ENCODE data around the gene SUSD1. TPM values are rescaled to one million over a fixed set of nuclear protein-coding genes. Genes with fewer than 3 reads are reported as not detected.

The SUSD1 gene
- total and polyA plus RNA-seq, 2 donors (not counting 3 experiments of a cell fraction or from before 2014, with no cell fraction given): 33.1 to 37.8 TPM

DNA sequence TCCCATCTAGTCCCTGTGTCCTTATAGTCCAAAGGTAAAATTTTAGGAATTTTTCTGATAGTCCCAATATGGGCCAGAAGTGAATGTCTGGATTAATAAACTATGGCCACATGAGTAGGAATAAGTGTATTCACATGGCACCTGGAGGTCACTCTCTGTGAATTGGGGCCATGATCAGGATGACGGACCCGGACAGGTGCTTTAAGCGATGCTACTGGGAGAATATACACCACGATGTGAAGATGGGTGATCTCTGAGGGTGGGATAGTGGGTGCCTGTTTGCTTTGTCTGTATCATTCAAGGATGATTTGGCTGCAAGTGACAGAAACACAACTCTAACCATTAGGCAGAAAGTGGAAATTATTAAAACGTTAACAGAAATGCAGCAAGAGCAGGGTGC is 177.3 kb downstream of the SUSD1 start:
- Histone ChIP-seq H3K9ac (replicated peaks; ENCODE audit: extremely low read depth, insufficient read depth, low read length) (no peak overlapping the region), H4K20me1 (replicated peaks; ENCODE audit: control insufficient read depth, extremely low read depth, insufficient read depth, low read length) (no peaks in the 10 kb centered on the region), H3K27ac (ENCODE audit: insufficient read depth, low read depth, low read length) (no peak overlapping the region), H3K4me3 (replicated peaks in 1 of 3; ENCODE audit: insufficient read depth in 1 of 3, low read depth in 1 of 3, low read length in 3 of 3) (no peak overlapping the region), H3K79me2 (ENCODE audit: control insufficient read depth, insufficient read depth, low read length) (no peaks in the 10 kb centered on the region), H3K27me3 (ENCODE audit: control insufficient read depth in 2 of 2, insufficient read depth in 2 of 2, low read length in 2 of 2) (no peaks in the 10 kb centered on the region), H3K36me3 (ENCODE audit: control insufficient read depth in 2 of 2, extremely low read depth in 1 of 2, insufficient read depth in 2 of 2, low read length in 2 of 2) (no peaks in the 10 kb centered on the region), H3K4me1 (ENCODE audit: control insufficient read depth, extremely low read depth, insufficient read depth, low read length) (peaks cover 8% of the 10 kb centered on the region), H3K9me3 (replicated peaks; ENCODE audit: control insufficient read depth, insufficient read depth, low read length) (no peaks in the 10 kb centered on the region), H3K9me1 (replicated peaks; ENCODE audit: control insufficient read depth, extremely low read depth, insufficient read depth, low read length) (no peaks in the 10 kb centered on the region), H3K4me2 (ENCODE audit: insufficient read depth, low read length) (no peak overlapping the region), H2AFZ (ENCODE audit: low read depth, low read length) (no peak overlapping the region)
- dilution Hi-C loops (cut with MboI; ENCODE audit: extremely low pct_ligation_motif_present, low sequenced_read_pairs) (no loop called here), intact Hi-C loops (cut with micrococcal nuclease) (no loop called here)
- TF ChIP-seq, protein P1, sequence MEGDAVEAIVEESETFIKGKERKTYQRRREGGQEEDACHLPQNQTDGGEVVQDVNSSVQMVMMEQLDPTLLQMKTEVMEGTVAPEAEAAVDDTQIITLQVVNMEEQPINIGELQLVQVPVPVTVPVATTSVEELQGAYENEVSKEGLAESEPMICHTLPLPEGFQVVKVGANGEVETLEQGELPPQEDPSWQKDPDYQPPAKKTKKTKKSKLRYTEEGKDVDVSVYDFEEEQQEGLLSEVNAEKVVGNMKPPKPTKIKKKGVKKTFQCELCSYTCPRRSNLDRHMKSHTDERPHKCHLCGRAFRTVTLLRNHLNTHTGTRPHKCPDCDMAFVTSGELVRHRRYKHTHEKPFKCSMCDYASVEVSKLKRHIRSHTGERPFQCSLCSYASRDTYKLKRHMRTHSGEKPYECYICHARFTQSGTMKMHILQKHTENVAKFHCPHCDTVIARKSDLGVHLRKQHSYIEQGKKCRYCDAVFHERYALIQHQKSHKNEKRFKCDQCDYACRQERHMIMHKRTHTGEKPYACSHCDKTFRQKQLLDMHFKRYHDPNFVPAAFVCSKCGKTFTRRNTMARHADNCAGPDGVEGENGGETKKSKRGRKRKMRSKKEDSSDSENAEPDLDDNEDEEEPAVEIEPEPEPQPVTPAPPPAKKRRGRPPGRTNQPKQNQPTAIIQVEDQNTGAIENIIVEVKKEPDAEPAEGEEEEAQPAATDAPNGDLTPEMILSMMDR (IDR thresholded peaks at IDR 0.05; ENCODE audit: extremely low read depth in 1 of 2, insufficient read depth in 1 of 2, low read depth in 1 of 2, low read length in 2 of 2): no peak
- TF ChIP-seq JUN (IDR thresholded peaks at IDR 0.05; ENCODE audit: borderline replicate concordance, insufficient read depth, insufficient read length, low read depth): no peak
- no peak for TF ChIP-seq POLR2A (IDR thresholded peaks at IDR 0.05; ENCODE audit: low read depth, low read length)
- TF ChIP-seq POLR2AphosphoS5 (IDR thresholded peaks at IDR 0.05; ENCODE audit: insufficient read depth, low read depth, low read length): no peak
- TF ChIP-seq, protein P2, sequence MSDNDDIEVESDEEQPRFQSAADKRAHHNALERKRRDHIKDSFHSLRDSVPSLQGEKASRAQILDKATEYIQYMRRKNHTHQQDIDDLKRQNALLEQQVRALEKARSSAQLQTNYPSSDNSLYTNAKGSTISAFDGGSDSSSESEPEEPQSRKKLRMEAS (IDR thresholded peaks at IDR 0.05; ENCODE audit: insufficient read depth, insufficient read length): no peak
- CTCF ChIA-PET: no interaction called here
- DNase-seq (ENCODE audit: low read depth, low spot score) (no peak), FAIRE-seq (no peak)
- POLR2A ChIA-PET: no interaction called here
- no TSS peak for BruUV-seq (replicated peaks)

All from endothelial cell of umbilical vein (primary cell).